Left kidney (tissue), 2 donors: ENCODE measurements around the gene SLC38A10. TPM values are rescaled to one million over a fixed set of nuclear protein-coding genes. Genes with fewer than 3 reads are reported as not detected.

Source experiments
- DNase-seq: peaks from one replicate; pipeline ENCODE4 v3.0.0-alpha.2; 2013
- polyA plus RNA-seq: library from polyadenylated mRNA; unstranded; fragments of 120-200 nt; gene quantifications from one replicate; pipeline ENCODE4 v1.2.1, GENCODE V29; 2013; ENCODE audit not compliant: insufficient read length

SLC38A10 gene
- polyA plus RNA-seq, 1 donor, result 56.3 TPM

GRCh38 chr17:81332118-81332834 is 37.2 kb upstream of the SLC38A10 start:
- no peak for DNase-seq

GRCh38 chr17:81331527-81332043 is 36.5 kb upstream of the SLC38A10 start:
- DNase-seq, result no peak

- no peak for DNase-seq
Observed at GRCh38 chr17:81330884-81331245, 35.8 kb upstream of the SLC38A10 start.

GRCh38 chr17:81329927-81330883 is 35.1 kb upstream of the SLC38A10 start:
- DNase-seq, result no peak

GRCh38 chr17:81328978-81329926 is 34.1 kb upstream of the SLC38A10 start:
- DNase-seq, result no peak

- DNase-seq, result no peak
Observed at GRCh38 chr17:81328489-81328888, 33.4 kb upstream of the SLC38A10 start.

- DNase-seq, result no peak
Observed at GRCh38 chr17:81325714-81326358, 30.7 kb upstream of the SLC38A10 start.

GRCh38 chr17:81324851-81325713 is 30.0 kb upstream of the SLC38A10 start:
- DNase-seq, result no peak

- no peak for DNase-seq
Observed at GRCh38 chr17:81324177-81324850, 29.2 kb upstream of the SLC38A10 start.

GRCh38 chr17:81323411-81323868 is 28.3 kb upstream of the SLC38A10 start:
- no peak for DNase-seq

GRCh38 chr17:81323083-81323369 is 27.9 kb upstream of the SLC38A10 start:
- DNase-seq, result no peak

GRCh38 chr17:81322271-81323082 is 27.4 kb upstream of the SLC38A10 start:
- no peak for DNase-seq

GRCh38 chr17:81317961-81318605 is 23.0 kb upstream of the SLC38A10 start:
- DNase-seq, result no peak

GRCh38 chr17:81317530-81317821 is 22.4 kb upstream of the SLC38A10 start:
- DNase-seq, result no peak

- no peak for DNase-seq
Observed at GRCh38 chr17:81315885-81316391, 20.8 kb upstream of the SLC38A10 start.

- no peak for DNase-seq
Observed at GRCh38 chr17:81315129-81315884, 20.2 kb upstream of the SLC38A10 start.

- DNase-seq, result no peak
Observed at GRCh38 chr17:81314398-81315081, 19.4 kb upstream of the SLC38A10 start.
